DMS53 treated with DMSO at 0.1 percent for 48 hours (cell line): ENCODE results near the gene NR6A1.

Experiments
- DNase-seq: peaks from one replicate; lab custom pipeline; 2025; ENCODE audit not compliant: unreplicated experiment; lab: John Stamatoyannopoulos, UW

The NR6A1 gene

DNA sequence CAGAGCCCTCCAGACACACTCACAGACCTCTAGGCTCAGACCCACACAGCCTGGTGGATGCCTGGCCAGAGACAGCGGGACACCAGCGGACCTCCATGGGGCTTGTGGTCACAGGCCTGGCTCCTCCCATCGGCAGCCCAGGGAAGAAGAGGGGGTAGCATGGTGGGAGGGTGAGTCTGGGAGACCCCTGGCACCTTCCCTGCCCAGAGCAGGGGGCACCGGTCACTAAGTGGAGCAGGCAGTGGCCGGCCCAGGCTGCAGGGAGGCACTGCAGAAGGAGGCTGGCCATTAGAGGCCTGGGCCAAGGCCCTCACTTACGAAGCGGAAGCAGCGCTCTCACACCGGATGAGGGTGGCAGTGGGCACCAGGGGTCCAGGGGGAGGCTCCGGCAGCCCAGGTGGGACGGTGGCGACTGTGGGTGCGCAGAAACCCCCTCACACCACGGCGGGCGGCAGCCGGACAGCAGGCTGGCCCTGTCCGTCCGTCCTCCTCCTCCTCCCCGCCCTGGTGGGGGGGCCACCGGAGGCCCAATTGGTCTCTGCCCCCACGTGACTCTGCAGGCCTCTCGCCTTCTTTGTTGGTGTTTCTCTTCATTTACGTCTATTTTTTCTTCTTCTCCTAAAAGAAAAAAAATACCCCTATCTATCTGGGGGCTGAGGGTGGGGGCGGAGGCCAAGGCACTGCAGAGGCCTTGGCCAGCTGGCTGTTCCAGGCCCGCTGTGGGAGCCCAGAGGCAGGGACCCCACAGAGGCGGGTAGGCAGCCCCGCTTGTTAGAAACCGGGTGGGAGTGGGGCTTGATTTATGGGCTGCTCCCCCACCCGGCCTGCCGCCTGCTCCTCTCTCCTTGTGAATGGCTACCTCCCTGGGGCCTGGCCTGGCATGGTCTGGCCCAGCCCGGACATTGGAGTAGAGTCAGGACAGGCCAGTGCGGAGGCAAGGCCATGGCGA is 263.9 kb downstream of the NR6A1 start, which contains the start of gene NR5A1:
TSS of gene NR5A1 (minus strand) at position 469 of the 949 bp plus-strand sequence. CDS start 4,004 bp downstream, outside the sequence.
- DNase-seq: no peak

DNA sequence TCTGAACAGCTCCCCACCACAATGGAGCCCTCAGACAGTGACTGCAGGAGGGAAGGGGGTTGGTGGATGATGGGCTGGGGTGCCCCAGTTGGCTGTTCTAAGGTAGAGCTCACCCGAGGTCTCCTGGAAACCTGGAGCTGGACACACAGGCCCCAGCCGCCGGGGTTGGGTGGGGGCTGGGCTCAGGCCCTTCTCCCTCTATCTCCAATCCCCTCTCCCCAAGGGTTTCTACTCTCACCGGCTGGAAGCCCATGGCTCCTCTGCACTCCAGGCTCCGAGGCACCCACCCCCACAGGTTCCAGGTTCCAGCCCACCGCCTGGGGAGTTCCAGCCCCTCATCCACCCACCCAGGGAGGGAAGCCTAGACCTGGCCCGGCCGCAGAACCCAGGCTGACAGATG is 264.7 kb downstream of the NR6A1 start:
- no peak for DNase-seq

GRCh38 chr9:124505901-124506346 is 265.2 kb downstream of the NR6A1 start:
- DNase-seq: no peak

GRCh38 chr9:124505006-124505900 is 265.9 kb downstream of the NR6A1 start:
- DNase-seq: no peak

- no peak for DNase-seq
Measured at GRCh38 chr9:124504530-124505005, 266.5 kb downstream of the NR6A1 start.

DNA sequence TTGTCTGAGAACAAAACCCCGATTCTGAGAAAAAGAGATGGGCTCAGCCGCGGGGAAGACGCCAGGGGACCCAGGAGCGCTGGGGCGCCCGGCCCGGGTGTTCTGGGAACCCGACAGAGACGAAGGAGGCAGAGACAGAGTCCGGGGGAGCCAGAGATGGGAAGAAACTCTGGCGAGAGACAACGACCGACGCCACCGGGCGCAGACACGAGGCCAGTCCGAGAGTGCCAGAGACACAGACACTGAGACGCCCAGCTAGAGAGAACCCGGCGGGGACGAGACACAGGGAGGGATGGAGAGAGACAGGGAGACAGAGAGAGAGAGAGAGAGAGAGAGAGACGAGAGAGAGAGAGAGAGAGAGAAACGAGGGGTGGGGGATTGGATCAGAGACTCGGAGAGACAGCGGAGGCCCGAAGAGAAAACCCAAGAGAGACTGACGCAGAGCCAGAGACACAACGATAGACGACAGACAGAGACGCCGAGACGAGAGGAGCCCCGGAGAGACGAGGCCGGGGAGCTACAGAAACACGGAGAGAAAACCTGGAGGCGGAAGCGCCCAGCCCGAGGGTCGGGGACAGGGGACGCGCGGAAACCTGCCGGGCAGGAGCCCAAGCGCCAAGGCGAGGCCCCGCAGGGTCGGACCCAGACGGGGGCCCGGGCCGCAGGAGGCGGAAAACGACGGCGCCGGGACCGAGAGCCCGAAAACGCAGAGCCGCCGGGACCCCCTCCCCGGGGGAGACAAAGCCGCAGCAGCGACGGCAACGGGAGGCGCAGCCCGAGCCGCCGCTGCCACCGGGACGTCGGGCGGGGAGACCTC is 267.2 kb downstream of the NR6A1 start:
- no peak for DNase-seq

- DNase-seq: no peak
Measured at GRCh38 chr9:124502711-124503702, 268.1 kb downstream of the NR6A1 start.

- no peak for DNase-seq
Measured at GRCh38 chr9:124501771-124502320, 269.3 kb downstream of the NR6A1 start.

DNA sequence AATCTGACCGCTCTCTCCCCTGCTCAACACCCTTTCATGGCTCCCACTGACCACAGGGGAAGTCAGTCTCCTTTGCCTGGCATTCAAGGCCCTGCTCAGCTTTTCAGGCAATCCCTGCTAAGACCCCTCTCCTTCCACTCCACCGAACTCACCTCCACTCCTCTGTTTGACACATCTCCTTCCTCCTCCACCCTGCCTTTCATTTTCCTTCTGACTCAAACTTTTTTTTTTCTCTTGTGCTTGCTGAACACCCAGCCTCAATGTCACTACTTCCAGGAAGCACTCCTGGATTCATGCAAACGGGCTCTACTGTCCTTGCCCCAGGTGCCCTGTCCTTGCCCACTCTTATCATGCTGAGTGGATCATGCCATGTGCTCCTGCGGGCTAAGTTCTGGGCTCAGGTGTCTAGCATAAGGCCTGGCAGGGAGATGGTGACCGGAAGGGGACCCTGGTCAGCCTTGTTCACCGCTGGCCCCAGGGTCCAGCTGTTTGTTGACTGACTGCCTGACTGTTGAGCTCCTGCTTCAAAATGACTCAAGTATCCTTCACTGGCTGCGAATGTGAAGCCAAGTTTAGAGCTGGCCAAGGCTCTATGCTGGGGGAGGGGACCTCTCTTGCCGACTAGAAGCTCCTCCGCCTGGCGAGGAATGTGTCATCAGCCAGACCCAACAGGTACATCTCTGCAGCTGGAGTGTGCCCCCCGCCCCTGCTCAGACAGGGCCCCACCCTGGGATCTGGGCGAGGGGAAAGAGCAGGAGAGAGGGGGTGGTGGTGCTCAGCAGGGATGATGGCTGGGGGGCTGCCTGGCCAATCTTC is 270.1 kb downstream of the NR6A1 start:
- DNase-seq: no peak

GRCh38 chr9:124500028-124500795 is 270.9 kb downstream of the NR6A1 start:
- DNase-seq: no peak

DNA sequence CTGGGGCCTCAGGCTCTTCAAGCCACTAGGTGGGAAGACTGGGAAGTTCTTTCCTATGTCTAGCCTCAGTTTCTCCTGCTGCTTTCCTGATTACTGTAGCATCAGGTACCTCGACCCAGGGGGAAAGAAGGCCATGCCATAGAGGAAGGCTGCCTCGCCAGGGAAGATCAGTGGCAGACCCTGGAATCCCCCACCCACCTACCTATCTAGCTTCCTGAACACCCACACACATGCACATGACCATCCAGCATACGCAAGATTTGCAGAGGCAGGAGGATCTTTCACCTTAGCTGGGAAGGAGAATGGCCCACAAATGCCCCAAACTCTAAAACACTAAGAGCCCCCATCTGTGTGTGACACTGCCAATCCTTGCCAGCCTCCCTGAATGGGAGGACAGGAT is 271.9 kb downstream of the NR6A1 start:
- no peak for DNase-seq

- DNase-seq: no peak
Measured at GRCh38 chr9:124498499-124499146, 272.5 kb downstream of the NR6A1 start.

DNA sequence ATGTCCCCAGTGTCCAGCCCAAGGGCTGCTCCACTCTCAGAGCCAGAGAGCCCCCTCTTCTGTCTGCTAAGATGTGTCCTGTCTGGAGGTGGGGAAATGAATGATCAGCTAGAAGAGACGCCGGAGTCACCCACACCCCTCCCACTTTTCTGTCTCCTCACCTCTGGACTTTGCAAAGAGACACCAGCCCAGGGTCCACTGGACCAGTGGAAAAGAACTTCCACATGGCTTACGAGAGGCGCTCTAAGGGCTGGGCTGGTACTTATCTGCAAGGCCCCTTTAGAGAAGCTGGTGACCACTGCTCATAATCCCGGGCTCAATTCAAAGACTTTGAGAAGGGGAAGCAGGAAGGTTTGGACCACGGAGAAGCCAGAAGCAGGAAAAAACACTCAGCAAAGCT is 273.1 kb downstream of the NR6A1 start:
- DNase-seq: no peak

DNA sequence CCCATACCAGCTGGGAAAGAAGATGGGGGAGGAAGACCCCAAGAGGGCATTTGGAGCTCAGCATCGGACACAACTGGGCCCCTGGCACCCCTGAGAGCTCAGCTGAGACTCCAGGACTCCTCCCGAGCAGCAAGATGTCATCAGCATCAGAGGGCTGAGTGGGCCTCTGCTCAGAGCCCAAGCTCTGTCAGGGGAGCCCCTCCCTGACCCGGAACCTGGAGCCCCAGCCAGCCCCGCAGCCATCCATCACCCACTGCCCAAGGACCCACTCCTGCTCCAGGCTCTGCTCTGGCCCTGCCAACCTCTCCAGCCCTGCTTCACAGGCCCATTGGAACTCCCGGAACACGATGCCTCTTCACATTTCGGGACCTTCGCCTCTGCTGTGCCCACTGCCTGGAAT is 273.7 kb downstream of the NR6A1 start:
- no peak for DNase-seq

DNA sequence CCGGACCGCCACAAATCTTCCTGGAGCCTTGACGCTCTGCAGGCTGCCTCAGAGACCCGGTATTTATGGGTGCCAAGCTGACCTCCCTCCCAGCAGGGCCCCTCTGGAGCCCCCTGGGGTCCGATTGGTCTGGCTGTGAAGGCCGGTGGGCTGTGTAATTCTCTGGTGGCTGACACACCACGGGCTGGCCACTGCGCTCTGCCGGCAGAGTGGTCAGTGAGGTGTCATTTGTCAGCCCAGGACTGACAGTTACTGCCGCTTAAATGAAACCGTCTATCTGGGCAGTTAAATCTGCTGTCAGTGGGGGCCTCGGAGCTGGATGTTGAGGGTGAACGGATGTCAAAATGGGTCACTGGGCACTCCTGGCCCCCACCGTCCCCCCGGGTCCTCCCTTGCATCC is 274.6 kb downstream of the NR6A1 start:
- no peak for DNase-seq

GRCh38 chr9:124496075-124496449 is 275.0 kb downstream of the NR6A1 start:
- DNase-seq: no peak
